ENCODE measurements around the gene CHGA. TPM values are rescaled to one million over a fixed set of nuclear protein-coding genes. Genes with fewer than 3 reads are reported as not detected.

CHGA gene
- total and polyA plus RNA-seq, 11 donors, result 0.07 to 0.19 TPM; not detected in 9

DNA sequence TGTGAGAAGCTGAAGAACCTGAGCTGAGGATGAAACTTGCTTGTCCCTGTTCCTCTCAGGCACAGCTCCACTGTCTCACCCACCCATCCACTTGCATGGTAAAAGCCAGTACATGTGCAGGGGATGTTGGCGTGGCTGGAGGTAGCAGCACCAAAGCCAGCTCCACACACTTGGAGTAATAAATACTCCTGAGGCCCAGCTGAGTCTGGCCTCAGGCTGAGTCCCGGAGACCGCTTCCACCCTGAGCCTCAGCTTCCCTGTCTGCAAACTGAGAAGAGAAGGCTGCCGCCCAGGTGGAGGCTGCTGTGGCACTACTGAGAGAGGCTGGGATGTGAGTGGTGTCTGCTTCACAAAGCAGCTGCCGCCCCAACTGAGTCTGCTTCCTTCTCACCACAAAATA is 19.2 kb downstream of the CHGA start:
- DNase-seq, result peak in 1 of 5 donors; percentile 10
- ATAC-seq, result no peak
- H3K9me3 ChIP-seq, result no peaks in the 10 kb centered on the region
- intact Hi-C loops (cut with DNase I), result no loop called here
- WGBS, 4 donors, result 96 to 98% (median 96%) methylated on average over 5 of the region's 5 CpGs
- H3K27me3 ChIP-seq, result no peaks in the 10 kb centered on the region
- H3K4me3 ChIP-seq, result no peak overlapping the region
- H3K27ac ChIP-seq, result no peak overlapping the region
- no peak for TF ChIP-seq POLR2A (IDR thresholded peaks at IDR 0.05)
- TF ChIP-seq CTCF (IDR thresholded peaks at IDR 0.05), result no peak
- H3K36me3 ChIP-seq, result peaks cover 0 to 61% (median 30%) of the 10 kb centered on the region in 9 donors
- peaks cover 0 to 21% (median 7%) of the 10 kb centered on the region in 12 donors for H3K4me1 ChIP-seq

GRCh38 chr14:92942576-92942975 is 19.6 kb downstream of the CHGA start:
- intact Hi-C loops (cut with DNase I), result no loop called here
- 90 to 100% (median 95%) methylated on average over 3 to 8 of the region's 8 CpGs for WGBS, 4 donors
- TF ChIP-seq POLR2A (IDR thresholded peaks at IDR 0.05) (no peak), CTCF (IDR thresholded peaks at IDR 0.05) (no peak)
- Histone ChIP-seq H3K36me3 (peaks cover 0 to 61% (median 30%) of the 10 kb centered on the region in 9 donors), H3K9me3 (no peaks in the 10 kb centered on the region), H3K4me1 (peaks cover 0 to 22% (median 7%) of the 10 kb centered on the region in 12 donors), H3K4me3 (no peak overlapping the region), H3K27ac (no peak overlapping the region), H3K27me3 (no peaks in the 10 kb centered on the region)
- DNase-seq, result peak in 1 of 5 donors; percentile 10
- no peak for ATAC-seq

DNA sequence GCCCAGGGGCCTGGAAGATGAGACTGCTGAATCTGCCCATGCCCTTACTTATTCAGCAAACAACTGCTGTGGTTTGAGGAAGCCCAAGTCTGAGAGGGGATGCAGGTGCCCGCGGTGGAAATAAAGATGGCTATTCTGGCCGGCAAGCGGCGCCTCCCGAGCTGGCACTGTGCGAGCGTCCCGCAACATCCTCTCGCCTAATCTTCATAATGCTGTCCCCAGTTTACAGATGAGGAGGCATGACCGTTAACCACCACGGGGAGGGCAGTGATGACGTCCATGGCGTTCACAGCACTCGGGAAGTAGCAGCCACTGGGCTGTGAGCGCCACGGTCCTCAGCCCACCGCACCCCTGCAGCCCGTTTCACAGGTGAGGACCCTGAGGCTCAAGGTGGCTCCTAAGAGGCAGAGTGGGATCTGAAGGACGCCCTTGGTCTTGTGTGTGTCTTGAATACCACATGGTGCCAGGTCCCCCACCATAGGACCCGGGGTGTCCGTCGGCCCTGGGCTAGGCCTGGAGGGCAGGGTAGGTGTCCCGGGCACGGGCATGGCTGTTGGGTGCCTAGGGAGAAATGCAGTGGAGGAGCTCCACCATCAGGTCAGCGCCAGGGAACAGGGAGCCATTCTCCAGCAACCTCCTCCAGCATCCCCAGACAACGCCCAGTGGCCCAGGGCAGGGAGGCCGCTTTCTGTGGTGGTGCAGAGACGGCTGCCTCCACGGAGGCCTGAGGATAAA is 20.2 kb downstream of the CHGA start:
- TF ChIP-seq CTCF (IDR thresholded peaks at IDR 0.05), result no peak
- no peak for TF ChIP-seq POLR2A (IDR thresholded peaks at IDR 0.05)
- whole genome bisulfite sequencing, 4 donors, result 91 to 96% (median 94%) methylated on average over 24 to 30 of the region's 30 CpGs
- no peaks in the 10 kb centered on the region for H3K27me3 ChIP-seq
- H3K9me3 ChIP-seq, result no peaks in the 10 kb centered on the region
- no peak overlapping the region for H3K27ac ChIP-seq
- DNase-seq, result peak in 1 of 5 donors; percentile 52
- no peak overlapping the region for H3K4me3 ChIP-seq
- intact Hi-C loops (cut with DNase I), result no loop called here
- peaks cover 0 to 22% (median 7%) of the 10 kb centered on the region in 12 donors for H3K4me1 ChIP-seq
- no peak for ATAC-seq
- peaks cover 0 to 66% (median 34%) of the 10 kb centered on the region in 9 donors for H3K36me3 ChIP-seq

GRCh38 chr14:92943855-92944570 is 21.1 kb downstream of the CHGA start:
- Histone ChIP-seq H3K4me3 (no peak overlapping the region), H3K27me3 (no peaks in the 10 kb centered on the region), H3K27ac (no peak overlapping the region), H3K36me3 (peaks cover 0 to 67% (median 37%) of the 10 kb centered on the region in 9 donors), H3K4me1 (peaks cover 0 to 17% (median 7%) of the 10 kb centered on the region in 12 donors), H3K9me3 (no peaks in the 10 kb centered on the region)
- ATAC-seq (peak in 2 of 4 donors; percentile 9 to 12), DNase-seq (peak in 1 of 5 donors; percentile 46)
- 62 to 77% (median 71%) methylated on average over 15 to 17 of the region's 17 CpGs for WGBS, 4 donors
- intact Hi-C loops (cut with DNase I), result no loop called here
- TF ChIP-seq CTCF (IDR thresholded peaks at IDR 0.05), result no peak
- TF ChIP-seq POLR2A (IDR thresholded peaks at IDR 0.05), result no peak

Measured in heart left ventricle (tissue), 16 donors.